ENCODE measurements around the gene NCOA1.

DNA sequence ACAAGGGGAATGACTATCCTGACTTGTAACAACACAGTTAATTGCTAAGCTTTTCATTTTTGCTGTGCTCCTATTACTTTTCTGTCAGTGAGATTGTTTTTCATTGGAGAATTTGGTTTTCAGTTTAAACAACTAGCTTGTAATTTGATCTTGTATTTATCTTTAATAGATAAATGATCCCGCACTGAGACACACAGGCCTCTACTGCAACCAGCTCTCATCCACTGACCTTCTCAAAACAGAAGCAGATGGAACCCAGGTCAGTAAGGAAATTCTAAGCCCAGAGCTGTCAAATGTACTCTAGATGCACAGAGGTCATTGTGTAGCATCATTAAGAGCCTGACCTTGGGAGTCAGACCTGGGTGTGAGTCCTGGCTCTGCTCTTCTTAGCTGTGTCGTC lies 271.5 kb downstream of the NCOA1 start:
- TF ChIP-seq SUZ12 (IDR thresholded peaks at IDR 0.05) (no peak), TARDBP (IDR thresholded peaks at IDR 0.05) (no peak), SP1 (IDR thresholded peaks at IDR 0.05) (no peak), BHLHE40 (IDR thresholded peaks at IDR 0.05; ENCODE audit: borderline replicate concordance) (no peak), FOXM1 (IDR thresholded peaks at IDR 0.05; ENCODE audit: borderline replicate concordance) (no peak)
- TF ChIP-seq, protein P1, sequence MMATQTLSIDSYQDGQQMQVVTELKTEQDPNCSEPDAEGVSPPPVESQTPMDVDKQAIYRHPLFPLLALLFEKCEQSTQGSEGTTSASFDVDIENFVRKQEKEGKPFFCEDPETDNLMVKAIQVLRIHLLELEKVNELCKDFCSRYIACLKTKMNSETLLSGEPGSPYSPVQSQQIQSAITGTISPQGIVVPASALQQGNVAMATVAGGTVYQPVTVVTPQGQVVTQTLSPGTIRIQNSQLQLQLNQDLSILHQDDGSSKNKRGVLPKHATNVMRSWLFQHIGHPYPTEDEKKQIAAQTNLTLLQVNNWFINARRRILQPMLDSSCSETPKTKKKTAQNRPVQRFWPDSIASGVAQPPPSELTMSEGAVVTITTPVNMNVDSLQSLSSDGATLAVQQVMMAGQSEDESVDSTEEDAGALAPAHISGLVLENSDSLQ (IDR thresholded peaks at IDR 0.05), result no peak

Data from HEK293T (cell line).